Measurements from ENCODE around the gene ARHGDIA.

DNA sequence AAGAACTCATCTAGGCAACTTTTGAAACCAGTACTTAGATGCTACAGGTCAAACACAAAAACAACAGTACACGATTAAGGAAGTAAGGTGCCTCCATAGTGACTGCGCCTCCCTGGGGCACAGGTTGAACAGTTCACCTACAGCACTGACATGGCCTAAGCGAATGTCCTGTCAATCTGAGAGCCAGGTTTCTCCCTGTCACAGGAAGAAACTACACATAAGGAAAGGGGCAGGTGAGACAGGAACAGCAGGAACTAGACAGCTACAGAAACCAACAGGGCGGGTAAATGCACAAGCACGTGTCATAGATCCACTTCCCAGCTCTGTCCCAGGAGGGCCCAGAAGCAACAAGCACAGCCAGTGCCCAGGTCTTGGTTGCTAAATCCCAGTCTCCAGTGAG, 8.0 kb upstream of the ARHGDIA start:
- TF ChIP-seq EZH2 (IDR thresholded peaks at IDR 0.05; ENCODE audit: borderline replicate concordance): no peak
- TF ChIP-seq, protein P1, sequence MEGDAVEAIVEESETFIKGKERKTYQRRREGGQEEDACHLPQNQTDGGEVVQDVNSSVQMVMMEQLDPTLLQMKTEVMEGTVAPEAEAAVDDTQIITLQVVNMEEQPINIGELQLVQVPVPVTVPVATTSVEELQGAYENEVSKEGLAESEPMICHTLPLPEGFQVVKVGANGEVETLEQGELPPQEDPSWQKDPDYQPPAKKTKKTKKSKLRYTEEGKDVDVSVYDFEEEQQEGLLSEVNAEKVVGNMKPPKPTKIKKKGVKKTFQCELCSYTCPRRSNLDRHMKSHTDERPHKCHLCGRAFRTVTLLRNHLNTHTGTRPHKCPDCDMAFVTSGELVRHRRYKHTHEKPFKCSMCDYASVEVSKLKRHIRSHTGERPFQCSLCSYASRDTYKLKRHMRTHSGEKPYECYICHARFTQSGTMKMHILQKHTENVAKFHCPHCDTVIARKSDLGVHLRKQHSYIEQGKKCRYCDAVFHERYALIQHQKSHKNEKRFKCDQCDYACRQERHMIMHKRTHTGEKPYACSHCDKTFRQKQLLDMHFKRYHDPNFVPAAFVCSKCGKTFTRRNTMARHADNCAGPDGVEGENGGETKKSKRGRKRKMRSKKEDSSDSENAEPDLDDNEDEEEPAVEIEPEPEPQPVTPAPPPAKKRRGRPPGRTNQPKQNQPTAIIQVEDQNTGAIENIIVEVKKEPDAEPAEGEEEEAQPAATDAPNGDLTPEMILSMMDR (IDR thresholded peaks at IDR 0.05; ENCODE audit: poor library complexity): no peak

All from hepatocyte (in vitro differentiated cells).